ENCODE data around the gene STRA6.
"Not testable (repeated sequence)": the region's sequence is repeated elsewhere in the genome, so short reads cannot be mapped to it uniquely, and the experiment has no call there.

The STRA6 gene

GRCh38 chr15:74160390-74160789 is 42.2 kb downstream of the STRA6 start:
- not testable (repeated sequence) for H3K27me3 ChIP-seq (ENCODE audit: control insufficient read depth in 2 of 2, insufficient read depth in 2 of 2, low read length in 2 of 2); H3K27ac ChIP-seq (ENCODE audit: low read depth in 2 of 2, low read length in 2 of 2); H3K9ac ChIP-seq (ENCODE audit: low read depth in 1 of 2, low read length in 2 of 2); H3K4me3 ChIP-seq (ENCODE audit: low read length in 2 of 2); H3K4me1 ChIP-seq (ENCODE audit: control insufficient read depth in 2 of 2, insufficient read depth in 2 of 2, low read length in 2 of 2); H3K9me3 ChIP-seq (ENCODE audit: control insufficient read depth in 2 of 2, low read length in 2 of 2); H3K36me3 ChIP-seq (ENCODE audit: control insufficient read depth in 2 of 2, insufficient read depth in 2 of 2, low read length in 2 of 2)

- Histone ChIP-seq H3K4me1 (ENCODE audit: control insufficient read depth in 2 of 2, insufficient read depth in 2 of 2, low read length in 2 of 2) (no peaks in the 10 kb centered on the region), H3K27me3 (ENCODE audit: control insufficient read depth in 2 of 2, insufficient read depth in 2 of 2, low read length in 2 of 2) (no peaks in the 10 kb centered on the region), H3K36me3 (ENCODE audit: control insufficient read depth in 2 of 2, insufficient read depth in 2 of 2, low read length in 2 of 2) (no peaks in the 10 kb centered on the region), H3K27ac (ENCODE audit: low read depth in 2 of 2, low read length in 2 of 2) (no peak overlapping the region), H3K4me3 (ENCODE audit: low read length in 2 of 2) (no peak overlapping the region), H3K9me3 (ENCODE audit: control insufficient read depth in 2 of 2, low read length in 2 of 2) (no peaks in the 10 kb centered on the region), H3K9ac (ENCODE audit: low read depth in 1 of 2, low read length in 2 of 2) (no peak overlapping the region)
Measured at GRCh38 chr15:74159773-74160172, 42.8 kb downstream of the STRA6 start.

- H3K36me3 ChIP-seq (ENCODE audit: control insufficient read depth in 2 of 2, insufficient read depth in 2 of 2, low read length in 2 of 2) = no peaks in the 10 kb centered on the region
- H3K4me1 ChIP-seq (ENCODE audit: control insufficient read depth in 2 of 2, insufficient read depth in 2 of 2, low read length in 2 of 2) = no peaks in the 10 kb centered on the region
- no peak overlapping the region for H3K9ac ChIP-seq (ENCODE audit: low read depth in 1 of 2, low read length in 2 of 2)
- H3K27me3 ChIP-seq (ENCODE audit: control insufficient read depth in 2 of 2, insufficient read depth in 2 of 2, low read length in 2 of 2) = no peaks in the 10 kb centered on the region
- no peak overlapping the region for H3K27ac ChIP-seq (ENCODE audit: low read depth in 2 of 2, low read length in 2 of 2)
- H3K9me3 ChIP-seq (ENCODE audit: control insufficient read depth in 2 of 2, low read length in 2 of 2) = no peaks in the 10 kb centered on the region
- no peak overlapping the region for H3K4me3 ChIP-seq (ENCODE audit: low read length in 2 of 2)
Measured at GRCh38 chr15:74158855-74159650, 43.5 kb downstream of the STRA6 start.

- Histone ChIP-seq H3K9ac (ENCODE audit: low read depth in 1 of 2, low read length in 2 of 2) (no peak overlapping the region), H3K27me3 (ENCODE audit: control insufficient read depth in 2 of 2, insufficient read depth in 2 of 2, low read length in 2 of 2) (no peaks in the 10 kb centered on the region), H3K4me3 (ENCODE audit: low read length in 2 of 2) (no peak overlapping the region), H3K36me3 (ENCODE audit: control insufficient read depth in 2 of 2, insufficient read depth in 2 of 2, low read length in 2 of 2) (no peaks in the 10 kb centered on the region), H3K9me3 (ENCODE audit: control insufficient read depth in 2 of 2, low read length in 2 of 2) (no peaks in the 10 kb centered on the region), H3K4me1 (ENCODE audit: control insufficient read depth in 2 of 2, insufficient read depth in 2 of 2, low read length in 2 of 2) (no peaks in the 10 kb centered on the region), H3K27ac (ENCODE audit: low read depth in 2 of 2, low read length in 2 of 2) (no peak overlapping the region)
Measured at GRCh38 chr15:74157868-74158827, 44.4 kb downstream of the STRA6 start.

GRCh38 chr15:74156678-74157411 is 45.7 kb downstream of the STRA6 start:
- Histone ChIP-seq H3K9me3 (ENCODE audit: control insufficient read depth in 2 of 2, low read length in 2 of 2) (no peaks in the 10 kb centered on the region), H3K36me3 (ENCODE audit: control insufficient read depth in 2 of 2, insufficient read depth in 2 of 2, low read length in 2 of 2) (no peaks in the 10 kb centered on the region), H3K27ac (ENCODE audit: low read depth in 2 of 2, low read length in 2 of 2) (no peak overlapping the region), H3K9ac (ENCODE audit: low read depth in 1 of 2, low read length in 2 of 2) (no peak overlapping the region), H3K4me1 (ENCODE audit: control insufficient read depth in 2 of 2, insufficient read depth in 2 of 2, low read length in 2 of 2) (no peaks in the 10 kb centered on the region), H3K4me3 (ENCODE audit: low read length in 2 of 2) (no peak overlapping the region), H3K27me3 (ENCODE audit: control insufficient read depth in 2 of 2, insufficient read depth in 2 of 2, low read length in 2 of 2) (no peaks in the 10 kb centered on the region)

GRCh38 chr15:74155766-74156417 is 46.7 kb downstream of the STRA6 start:
- Histone ChIP-seq H3K9ac (ENCODE audit: low read depth in 1 of 2, low read length in 2 of 2) (no peak overlapping the region), H3K4me1 (ENCODE audit: control insufficient read depth in 2 of 2, insufficient read depth in 2 of 2, low read length in 2 of 2) (no peaks in the 10 kb centered on the region), H3K36me3 (ENCODE audit: control insufficient read depth in 2 of 2, insufficient read depth in 2 of 2, low read length in 2 of 2) (no peaks in the 10 kb centered on the region), H3K27ac (ENCODE audit: low read depth in 2 of 2, low read length in 2 of 2) (no peak overlapping the region), H3K27me3 (ENCODE audit: control insufficient read depth in 2 of 2, insufficient read depth in 2 of 2, low read length in 2 of 2) (no peaks in the 10 kb centered on the region), H3K4me3 (ENCODE audit: low read length in 2 of 2) (no peak overlapping the region), H3K9me3 (ENCODE audit: control insufficient read depth in 2 of 2, low read length in 2 of 2) (no peaks in the 10 kb centered on the region)

GRCh38 chr15:74147051-74147450 is 55.5 kb downstream of the STRA6 start:
- Histone ChIP-seq H3K9me3 (ENCODE audit: control insufficient read depth in 2 of 2, low read length in 2 of 2) (no peaks in the 10 kb centered on the region), H3K4me1 (ENCODE audit: control insufficient read depth in 2 of 2, insufficient read depth in 2 of 2, low read length in 2 of 2) (no peaks in the 10 kb centered on the region), H3K27ac (ENCODE audit: low read depth in 2 of 2, low read length in 2 of 2) (no peak overlapping the region), H3K4me3 (ENCODE audit: low read length in 2 of 2) (no peak overlapping the region), H3K9ac (ENCODE audit: low read depth in 1 of 2, low read length in 2 of 2) (no peak overlapping the region), H3K36me3 (ENCODE audit: control insufficient read depth in 2 of 2, insufficient read depth in 2 of 2, low read length in 2 of 2) (no peaks in the 10 kb centered on the region), H3K27me3 (ENCODE audit: control insufficient read depth in 2 of 2, insufficient read depth in 2 of 2, low read length in 2 of 2) (peaks cover 0 to 5% of the 10 kb centered on the region in 2 donors)

- no peak overlapping the region for H3K27ac ChIP-seq (ENCODE audit: low read depth in 2 of 2, low read length in 2 of 2)
- H3K4me3 ChIP-seq (ENCODE audit: low read length in 2 of 2) = no peak overlapping the region
- no peaks in the 10 kb centered on the region for H3K4me1 ChIP-seq (ENCODE audit: control insufficient read depth in 2 of 2, insufficient read depth in 2 of 2, low read length in 2 of 2)
- no peak overlapping the region for H3K9ac ChIP-seq (ENCODE audit: low read depth in 1 of 2, low read length in 2 of 2)
- H3K9me3 ChIP-seq (ENCODE audit: control insufficient read depth in 2 of 2, low read length in 2 of 2) = no peaks in the 10 kb centered on the region
- H3K36me3 ChIP-seq (ENCODE audit: control insufficient read depth in 2 of 2, insufficient read depth in 2 of 2, low read length in 2 of 2) = no peaks in the 10 kb centered on the region
- H3K27me3 ChIP-seq (ENCODE audit: control insufficient read depth in 2 of 2, insufficient read depth in 2 of 2, low read length in 2 of 2) = peaks cover 0 to 7% of the 10 kb centered on the region in 2 donors
Measured at GRCh38 chr15:74146277-74146800, 56.2 kb downstream of the STRA6 start.

- no peak overlapping the region for H3K4me3 ChIP-seq (ENCODE audit: low read length in 2 of 2)
- no peaks in the 10 kb centered on the region for H3K9me3 ChIP-seq (ENCODE audit: control insufficient read depth in 2 of 2, low read length in 2 of 2)
- H3K4me1 ChIP-seq (ENCODE audit: control insufficient read depth in 2 of 2, insufficient read depth in 2 of 2, low read length in 2 of 2) = no peaks in the 10 kb centered on the region
- H3K27me3 ChIP-seq (ENCODE audit: control insufficient read depth in 2 of 2, insufficient read depth in 2 of 2, low read length in 2 of 2) = peaks cover 0 to 7% of the 10 kb centered on the region in 2 donors
- no peaks in the 10 kb centered on the region for H3K36me3 ChIP-seq (ENCODE audit: control insufficient read depth in 2 of 2, insufficient read depth in 2 of 2, low read length in 2 of 2)
- no peak overlapping the region for H3K27ac ChIP-seq (ENCODE audit: low read depth in 2 of 2, low read length in 2 of 2)
- no peak overlapping the region for H3K9ac ChIP-seq (ENCODE audit: low read depth in 1 of 2, low read length in 2 of 2)
Measured at GRCh38 chr15:74144153-74144775, 58.3 kb downstream of the STRA6 start.
